ENCODE results near the gene CTTNBP2. TPM values are rescaled to one million over a fixed set of nuclear protein-coding genes. Genes with fewer than 3 reads are reported as not detected.

Gene CTTNBP2
- polyA plus RNA-seq, 1 donor from 2014 or later = 53.5 TPM

GRCh38 chr7:117777335-117778142 lies 95.7 kb downstream of the CTTNBP2 start:
- TF ChIP-seq REST (IDR thresholded peaks at IDR 0.05; ENCODE audit: borderline replicate concordance) (no peak), EP300 (conservative IDR thresholded peaks at IDR 0.05; ENCODE audit: poor library complexity, severe bottlenecking) (no peak), EZH2 (IDR thresholded peaks at IDR 0.05; ENCODE audit: borderline replicate concordance, insufficient read depth, low read length, poor library complexity, severe bottlenecking) (no peak), SMC3 (conservative IDR thresholded peaks at IDR 0.05; ENCODE audit: poor library complexity) (no peak), POLR2AphosphoS5 (IDR thresholded peaks at IDR 0.05) (no peak), TAF1 (IDR thresholded peaks at IDR 0.05; ENCODE audit: low read depth) (no peak), MXI1 (conservative IDR thresholded peaks at IDR 0.05; ENCODE audit: poor library complexity, severe bottlenecking) (no peak), CTCF (IDR thresholded peaks at IDR 0.05; ENCODE audit: poor library complexity, severe bottlenecking) (no peak), RAD21 (conservative IDR thresholded peaks at IDR 0.05) (no peak)
- H3K4me3 ChIP-seq (ENCODE audit: low read length) = no peak overlapping the region
- no peak overlapping the region for H3K4me2 ChIP-seq (ENCODE audit: low read length)
- H3K9ac ChIP-seq (ENCODE audit: low read length) = no peak overlapping the region
- H3F3A ChIP-seq (ENCODE audit: insufficient read depth, low read length, poor library complexity, severe bottlenecking) = no peaks in the 10 kb centered on the region
- H3K27ac ChIP-seq (ENCODE audit: low read length) = no peak overlapping the region
- no peaks in the 10 kb centered on the region for H3K79me2 ChIP-seq (replicated peaks; ENCODE audit: insufficient read depth, low read length)
- H4K20me1 ChIP-seq (ENCODE audit: insufficient read depth) = no peaks in the 10 kb centered on the region
- H3K9me2 ChIP-seq (ENCODE audit: insufficient read depth, low read length) = no peaks in the 10 kb centered on the region
- H2AFZ ChIP-seq (ENCODE audit: low read depth, low read length) = no peak overlapping the region
- H3K36me3 ChIP-seq (ENCODE audit: insufficient read depth, low read length) = peaks cover 21% of the 10 kb centered on the region
- no peaks in the 10 kb centered on the region for H3K9me3 ChIP-seq (ENCODE audit: low read length)
- H3K27me3 ChIP-seq (ENCODE audit: insufficient read depth, low read depth, low read length) = no peaks in the 10 kb centered on the region

GRCh38 chr7:117776224-117776623 lies 97.0 kb downstream of the CTTNBP2 start:
- no peaks in the 10 kb centered on the region for H4K20me1 ChIP-seq (ENCODE audit: insufficient read depth)
- H3K27me3 ChIP-seq (ENCODE audit: insufficient read depth, low read depth, low read length) = no peaks in the 10 kb centered on the region
- no peak overlapping the region for H3K4me3 ChIP-seq (ENCODE audit: low read length)
- no peak overlapping the region for H3K4me2 ChIP-seq (ENCODE audit: low read length)
- no peak for TF ChIP-seq SMC3 (conservative IDR thresholded peaks at IDR 0.05; ENCODE audit: poor library complexity)
- no peak for TF ChIP-seq CTCF (IDR thresholded peaks at IDR 0.05; ENCODE audit: poor library complexity, severe bottlenecking)
- no peak for TF ChIP-seq MXI1 (conservative IDR thresholded peaks at IDR 0.05; ENCODE audit: poor library complexity, severe bottlenecking)
- TF ChIP-seq REST (IDR thresholded peaks at IDR 0.05; ENCODE audit: borderline replicate concordance) = no peak
- TF ChIP-seq TAF1 (IDR thresholded peaks at IDR 0.05; ENCODE audit: low read depth) = no peak
- no peak for TF ChIP-seq POLR2AphosphoS5 (IDR thresholded peaks at IDR 0.05)
- no peak for TF ChIP-seq RAD21 (conservative IDR thresholded peaks at IDR 0.05)
- TF ChIP-seq EP300 (conservative IDR thresholded peaks at IDR 0.05; ENCODE audit: poor library complexity, severe bottlenecking) = no peak
- TF ChIP-seq EZH2 (IDR thresholded peaks at IDR 0.05; ENCODE audit: borderline replicate concordance, insufficient read depth, low read length, poor library complexity, severe bottlenecking) = no peak
- no peaks in the 10 kb centered on the region for H3K79me2 ChIP-seq (replicated peaks; ENCODE audit: insufficient read depth, low read length)
- H3K9me2 ChIP-seq (ENCODE audit: insufficient read depth, low read length) = no peaks in the 10 kb centered on the region
- no peak overlapping the region for H2AFZ ChIP-seq (ENCODE audit: low read depth, low read length)
- H3K9ac ChIP-seq (ENCODE audit: low read length) = no peak overlapping the region
- H3F3A ChIP-seq (ENCODE audit: insufficient read depth, low read length, poor library complexity, severe bottlenecking) = no peaks in the 10 kb centered on the region
- no peaks in the 10 kb centered on the region for H3K9me3 ChIP-seq (ENCODE audit: low read length)
- H3K27ac ChIP-seq (ENCODE audit: low read length) = no peak overlapping the region
- peaks cover 21% of the 10 kb centered on the region for H3K36me3 ChIP-seq (ENCODE audit: insufficient read depth, low read length)
